Progenitor cell of endocrine pancreas (in vitro differentiated cells): ENCODE measurements around the gene SLC6A2. TPM values are rescaled to one million over a fixed set of nuclear protein-coding genes. Genes with fewer than 3 reads are reported as not detected.

Experiments used
- DNase-seq: peaks from one replicate; pipeline ENCODE4 v3.0.0; 2021; ENCODE audit warnings: low spot score; ENCODE audit not compliant: unreplicated experiment
- H3K27ac Mint-ChIP-seq: 2 replicates; pipeline ENCODE4 v1.8.0; 2021; ENCODE audit warnings: mild to moderate bottlenecking, moderate library complexity, mixed read lengths
- H3K27me3 Mint-ChIP-seq: 2 replicates; pipeline ENCODE4 v1.8.0; 2021; ENCODE audit warnings: mixed read lengths
- H3K36me3 Mint-ChIP-seq: 2 replicates; pipeline ENCODE4 v1.8.0; 2022; ENCODE audit warnings: mixed read lengths; ENCODE audit not compliant: insufficient read depth
- H3K4me1 Mint-ChIP-seq: 2 replicates; pipeline ENCODE4 v1.8.0; 2021; ENCODE audit warnings: low read depth, mixed read lengths
- H3K4me3 Mint-ChIP-seq: 2 replicates; pipeline ENCODE4 v1.8.0; 2021; ENCODE audit warnings: low read depth, mild to moderate bottlenecking, moderate library complexity, mixed read lengths
- H3K9me3 Mint-ChIP-seq: 2 replicates; pipeline ENCODE4 v1.8.0; 2021; ENCODE audit warnings: low read depth, mixed read lengths
- CTCF ChIP-seq: fragments of 200-600 bp; sonication (generic); IDR thresholded peaks from one replicate; pipeline ENCODE4 v1.5.0; 2021; ENCODE audit warnings: antibody characterized with exemption, mild to moderate bottlenecking; ENCODE audit not compliant: unreplicated experiment
- total RNA-seq: library from RNA; stranded (reverse); gene quantifications from 2 replicates; pipeline ENCODE4 v1.2.1, GENCODE V29; 2021

Gene SLC6A2
- total RNA-seq, 1 donor from 2014 or later = not detected

GRCh38 chr16:55697867-55698266, 42.1 kb downstream of the SLC6A2 start:
- no peaks in the 10 kb centered on the region for H3K9me3 Mint-ChIP-seq
- DNase-seq = no peak
- no peaks in the 10 kb centered on the region for H3K36me3 Mint-ChIP-seq
- H3K27me3 Mint-ChIP-seq = peaks cover 21% of the 10 kb centered on the region
- no peak overlapping the region for H3K27ac Mint-ChIP-seq
- TF ChIP-seq CTCF = no peak
- no peak overlapping the region for H3K4me3 Mint-ChIP-seq
- no peaks in the 10 kb centered on the region for H3K4me1 Mint-ChIP-seq

- no peak overlapping the region for H3K27ac Mint-ChIP-seq
- TF ChIP-seq CTCF = no peak
- H3K4me1 Mint-ChIP-seq = no peaks in the 10 kb centered on the region
- H3K36me3 Mint-ChIP-seq = no peaks in the 10 kb centered on the region
- no peaks in the 10 kb centered on the region for H3K9me3 Mint-ChIP-seq
- no peak for DNase-seq
- H3K27me3 Mint-ChIP-seq = peaks cover 23% of the 10 kb centered on the region
- H3K4me3 Mint-ChIP-seq = no peak overlapping the region
Measured at GRCh38 chr16:55698331-55698730, 42.5 kb downstream of the SLC6A2 start.

- Mint-ChIP-seq H3K27ac (no peak overlapping the region), H3K4me3 (no peak overlapping the region), H3K27me3 (peaks cover 27% of the 10 kb centered on the region), H3K9me3 (no peaks in the 10 kb centered on the region), H3K4me1 (no peaks in the 10 kb centered on the region), H3K36me3 (no peaks in the 10 kb centered on the region)
- no peak for TF ChIP-seq CTCF
- no peak for DNase-seq
Measured at GRCh38 chr16:55698946-55699345, 43.2 kb downstream of the SLC6A2 start.

GRCh38 chr16:55699616-55700015, 43.8 kb downstream of the SLC6A2 start:
- no peak overlapping the region for H3K27ac Mint-ChIP-seq
- H3K4me3 Mint-ChIP-seq = no peak overlapping the region
- H3K9me3 Mint-ChIP-seq = no peaks in the 10 kb centered on the region
- peaks cover 29% of the 10 kb centered on the region for H3K27me3 Mint-ChIP-seq
- no peak for DNase-seq
- no peak for TF ChIP-seq CTCF
- no peaks in the 10 kb centered on the region for H3K4me1 Mint-ChIP-seq
- H3K36me3 Mint-ChIP-seq = no peaks in the 10 kb centered on the region

GRCh38 chr16:55700067-55700466, 44.3 kb downstream of the SLC6A2 start:
- TF ChIP-seq CTCF = no peak
- Mint-ChIP-seq H3K27ac (no peak overlapping the region), H3K4me3 (no peak overlapping the region), H3K27me3 (peaks cover 32% of the 10 kb centered on the region), H3K36me3 (no peaks in the 10 kb centered on the region), H3K9me3 (no peaks in the 10 kb centered on the region), H3K4me1 (no peaks in the 10 kb centered on the region)
- no peak for DNase-seq

- H3K36me3 Mint-ChIP-seq = no peaks in the 10 kb centered on the region
- no peak overlapping the region for H3K27ac Mint-ChIP-seq
- H3K4me3 Mint-ChIP-seq = no peak overlapping the region
- no peak for DNase-seq
- H3K9me3 Mint-ChIP-seq = no peaks in the 10 kb centered on the region
- H3K27me3 Mint-ChIP-seq = peaks cover 39% of the 10 kb centered on the region
- no peaks in the 10 kb centered on the region for H3K4me1 Mint-ChIP-seq
- TF ChIP-seq CTCF = no peak
Measured at GRCh38 chr16:55700961-55701360, 45.2 kb downstream of the SLC6A2 start.
